Measurements from ENCODE around the gene YY1. TPM values are rescaled to one million over a fixed set of nuclear protein-coding genes. Genes with fewer than 3 reads are reported as not detected.

Gene YY1
- total and polyA plus RNA-seq, 2 experiments from 2014 or later: 88.2 to 128 TPM

- no peak overlapping the region for H3K27ac Mint-ChIP-seq
- H3K9me3 Mint-ChIP-seq: no peaks in the 10 kb centered on the region
- Histone ChIP-seq H3F3A (replicated peaks; ENCODE audit: low read depth) (peaks cover 19% of the 10 kb centered on the region), H3K4me3 (peak overlapping the region; percentile 58), H3K4me1 (ENCODE audit: insufficient read depth) (peaks cover 36% of the 10 kb centered on the region), H3K9me2 (ENCODE audit: insufficient read depth) (no peaks in the 10 kb centered on the region), H3K36me3 (ENCODE audit: insufficient read depth) (no peaks in the 10 kb centered on the region; the same call in 1 of the 2 replicates), H2AFZ (no peak overlapping the region), H3K27ac (ENCODE audit: low read depth) (peak overlapping the region; percentile 98), H4K20me1 (replicated peaks; ENCODE audit: insufficient read depth) (peaks cover 1% of the 10 kb centered on the region; the same call in 1 of the 2 replicates), H3K79me2 (replicated peaks; ENCODE audit: insufficient read depth) (peaks cover 81% of the 10 kb centered on the region), H3K27me3 (ENCODE audit: insufficient read depth) (no peaks in the 10 kb centered on the region), H3K4me2 (peak overlapping the region; percentile 76)
- no peaks in the 10 kb centered on the region for H3K36me3 Mint-ChIP-seq (ENCODE audit: low read depth)
- peaks cover 7% of the 10 kb centered on the region for H3K27me3 Mint-ChIP-seq (ENCODE audit: insufficient read depth, low read depth, poor library complexity)
- ATAC-seq (peak; percentile 17), DNase-seq (ENCODE audit: low spot score) (peak; percentile 38)
- TF ChIP-seq EZH2phosphoT487 (IDR thresholded peaks at IDR 0.05; ENCODE audit: unreplicated experiment) (no peak), JUNB (IDR thresholded peaks at IDR 0.05; ENCODE audit: unreplicated experiment) (no peak), CREB1 (CRISPR knock-in tag; IDR thresholded peaks at IDR 0.05; ENCODE audit: low read depth) (no peak), ETS1 (IDR thresholded peaks at IDR 0.05) (peak; percentile 13; the same call in 1 of the 2 replicates), EZH2 (IDR thresholded peaks at IDR 0.05; ENCODE audit: low read depth, unreplicated experiment) (no peak), ZNF462 (CRISPR knock-in tag; IDR thresholded peaks at IDR 0.05) (no peak), ZNF331 (CRISPR knock-in tag; IDR thresholded peaks at IDR 0.05; ENCODE audit: low read depth) (no peak), POLR2AphosphoS5 (IDR thresholded peaks at IDR 0.05; ENCODE audit: low read depth) (0 out of 2 replicates have a peak, but pooled peaks have one; percentile 19), REST (IDR thresholded peaks at IDR 0.05; ENCODE audit: unreplicated experiment) (no peak), STAT1 (IDR thresholded peaks at IDR 0.05; ENCODE audit: unreplicated experiment) (no peak), NANOG (IDR thresholded peaks at IDR 0.05; ENCODE audit: borderline replicate concordance) (no peak)
- no peak overlapping the region for H3K4me3 Mint-ChIP-seq
- peaks cover 3% of the 10 kb centered on the region; the same call in 2 of the 3 replicates for H3K4me1 Mint-ChIP-seq
Observed at GRCh38 chr14:100222224-100223093, 16.5 kb upstream of the YY1 start.
